Fibroblast of lung (primary cell): Measurements from ENCODE around the gene SEC24B. TPM values are rescaled to one million over a fixed set of nuclear protein-coding genes. Genes with fewer than 3 reads are reported as not detected.

Source experiments
- DNase-seq, 2 donors: peaks; one replicate each; pipeline versions ENCODE4 v3.0.0 to v3.0.0-alpha.2; 2010; ENCODE audit warnings: low read depth in 2 of 2
- H2AFZ ChIP-seq: 2 replicates; pipeline ENCODE4 v1.5.1; 2012; ENCODE audit warnings: low read length, control low read depth, inconsistent platforms
- H3K27ac ChIP-seq: 2 replicates; pipeline ENCODE4 v1.5.1; 2011; ENCODE audit warnings: low read length, control low read depth; ENCODE audit not compliant: insufficient read depth
- H3K27me3 ChIP-seq: 2 replicates; pipeline ENCODE4 v1.5.1; 2011; ENCODE audit warnings: mild to moderate bottlenecking, low read length; ENCODE audit not compliant: control insufficient read depth, insufficient read depth
- H3K36me3 ChIP-seq: 2 replicates; pipeline ENCODE4 v1.5.1; 2011; ENCODE audit warnings: low read length; ENCODE audit not compliant: control insufficient read depth, insufficient read depth
- H3K4me1 ChIP-seq: 2 replicates; pipeline ENCODE4 v1.5.1; 2011; ENCODE audit warnings: low read length; ENCODE audit not compliant: control insufficient read depth, insufficient read depth; ENCODE audit errors: extremely low read depth
- H3K4me2 ChIP-seq: 2 replicates; pipeline ENCODE4 v1.5.1; 2011; ENCODE audit warnings: low read length, control low read depth; ENCODE audit not compliant: insufficient read depth; ENCODE audit errors: extremely low read depth
- H3K4me3 ChIP-seq, 4 experiments: fragments of 200-600 bp in 1 of 4; sonication (generic) in 1 of 4; replicated peaks in 1 of 4; 2 replicates each; pipeline ENCODE4 v1.5.1; 2011 to 2016; ENCODE audit warnings: low read length in 4 of 4, low read depth in 3 of 4, mild to moderate bottlenecking in 3 of 4, control low read depth in 2 of 4, inconsistent platforms in 1 of 4, mixed read lengths in 1 of 4; ENCODE audit not compliant: insufficient read depth in 1 of 4; ENCODE audit errors: control extremely low read depth in 1 of 4
- H3K79me2 ChIP-seq: 2 replicates; pipeline ENCODE4 v1.5.1; 2012; ENCODE audit warnings: mild to moderate bottlenecking, low read length, inconsistent platforms; ENCODE audit not compliant: control insufficient read depth, insufficient read depth
- H3K9ac ChIP-seq: 2 replicates; pipeline ENCODE4 v1.5.1; 2011; ENCODE audit warnings: mild to moderate bottlenecking, low read length, control low read depth; ENCODE audit not compliant: insufficient read depth
- H3K9me3 ChIP-seq: 2 replicates; pipeline ENCODE4 v1.5.1; 2012; ENCODE audit warnings: low read depth, low read length; ENCODE audit not compliant: control insufficient read depth, insufficient read depth
- H4K20me1 ChIP-seq: 2 replicates; pipeline ENCODE4 v1.5.1; 2011; ENCODE audit warnings: low read length; ENCODE audit not compliant: control insufficient read depth, insufficient read depth; ENCODE audit errors: extremely low read depth
- CTCF ChIP-seq, 2 donors: IDR thresholded peaks in 1 of 2; conservative IDR thresholded peaks in 1 of 2; 1 replicate in 1 of 2; 2 replicates in 1 of 2; pipeline ENCODE4 v1.5.1; 2011 to 2012; ENCODE audit warnings: low read length in 2 of 2, control low read depth in 1 of 2, inconsistent platforms in 1 of 2, low read depth in 1 of 2, mild to moderate bottlenecking in 1 of 2
- EZH2 ChIP-seq: IDR thresholded peaks from 2 replicates; pipeline ENCODE4 v1.5.1; 2012; ENCODE audit warnings: low read length, control low read depth, mild to moderate bottlenecking; ENCODE audit errors: missing control alignments
- polyA plus RNA-seq, 2 donors: library from polyadenylated mRNA; depleted of rRNA in 1 of 2; stranded (reverse) in 1 of 2; unstranded in 1 of 2; fragments of >200 nt; gene quantifications; 2 replicates each; pipeline ENCODE4 v1.2.1, GENCODE V29; 2011 to 2012; ENCODE audit warnings: missing spikeins in 1 of 2
- total RNA-seq: library from RNA; depleted of rRNA; stranded (reverse); fragments of >200 nt; gene quantifications from 2 replicates; pipeline ENCODE4 v1.2.1, GENCODE V29; 2014

SEC24B gene
- total and polyA plus RNA-seq, 2 donors (not counting 1 experiment from before 2014, with no cell fraction given) = 16.3 to 47.9 TPM

GRCh38 chr4:109398928-109399327 lies 34.7 kb upstream of the SEC24B start:
- H3K9me3 ChIP-seq = no peaks in the 10 kb centered on the region
- H3K4me1 ChIP-seq = no peaks in the 10 kb centered on the region
- no peaks in the 10 kb centered on the region for H3K27me3 ChIP-seq
- H3K4me3 ChIP-seq = no peak overlapping the region
- no peak overlapping the region for H2AFZ ChIP-seq
- no peaks in the 10 kb centered on the region for H4K20me1 ChIP-seq
- H3K9ac ChIP-seq = no peak overlapping the region
- no peaks in the 10 kb centered on the region for H3K79me2 ChIP-seq
- no peak overlapping the region for H3K4me2 ChIP-seq
- H3K27ac ChIP-seq = no peak overlapping the region
- no peak for DNase-seq
- no peaks in the 10 kb centered on the region for H3K36me3 ChIP-seq
- TF ChIP-seq EZH2 (no peak), CTCF (conservative IDR thresholded peaks at IDR 0.05 in 1 of 2, IDR thresholded peaks at IDR 0.05 in 1 of 2; ENCODE audit: low read depth in 1 of 2, low read length in 2 of 2) (no peak)

- DNase-seq = peak; percentile 72 to 78
- no peaks in the 10 kb centered on the region for H3K79me2 ChIP-seq
- H4K20me1 ChIP-seq = no peaks in the 10 kb centered on the region
- H3K27ac ChIP-seq = no peak overlapping the region
- H3K4me1 ChIP-seq = no peaks in the 10 kb centered on the region
- TF ChIP-seq CTCF (conservative IDR thresholded peaks at IDR 0.05 in 1 of 2, IDR thresholded peaks at IDR 0.05 in 1 of 2; ENCODE audit: low read depth in 1 of 2, low read length in 2 of 2) (peak; percentile 64 to 71), EZH2 (no peak)
- H3K4me2 ChIP-seq = no peak overlapping the region
- no peak overlapping the region for H3K4me3 ChIP-seq
- no peaks in the 10 kb centered on the region for H3K9me3 ChIP-seq
- H3K36me3 ChIP-seq = no peaks in the 10 kb centered on the region
- H2AFZ ChIP-seq = no peak overlapping the region
- no peak overlapping the region for H3K9ac ChIP-seq
- no peaks in the 10 kb centered on the region for H3K27me3 ChIP-seq
These were observed 27.2 kb upstream of the SEC24B start for GRCh38 chr4:109406337-109406931.

GRCh38 chr4:109407027-109407737 lies 26.4 kb upstream of the SEC24B start:
- Histone ChIP-seq H3K27me3 (no peaks in the 10 kb centered on the region), H3K9ac (no peak overlapping the region), H4K20me1 (no peaks in the 10 kb centered on the region), H3K4me3 (no peak overlapping the region), H3K4me2 (no peak overlapping the region), H3K79me2 (no peaks in the 10 kb centered on the region), H3K4me1 (no peaks in the 10 kb centered on the region), H3K27ac (no peak overlapping the region), H2AFZ (no peak overlapping the region), H3K36me3 (no peaks in the 10 kb centered on the region), H3K9me3 (no peaks in the 10 kb centered on the region)
- TF ChIP-seq EZH2 (no peak), CTCF (conservative IDR thresholded peaks at IDR 0.05 in 1 of 2, IDR thresholded peaks at IDR 0.05 in 1 of 2; ENCODE audit: low read depth in 1 of 2, low read length in 2 of 2) (no peak)
- no peak for DNase-seq
